Prostate gland (tissue), 2 donors: ENCODE data around the gene PSMC2. TPM values are rescaled to one million over a fixed set of nuclear protein-coding genes. Genes with fewer than 3 reads are reported as not detected.

ENCODE experiments used
- DNase-seq: peaks from one replicate; pipeline ENCODE4 v3.0.0-alpha.2; 2019; ENCODE audit warnings: low spot score
- H3K27ac ChIP-seq, 2 donors: fragments of 200-600 bp; sonication (generic); 2 replicates each; pipeline ENCODE4 v1.5.1; 2017 to 2019
- H3K27me3 ChIP-seq: fragments of 200-600 bp; sonication (generic); replicated peaks from 2 replicates; pipeline ENCODE4 v1.5.1; 2019; ENCODE audit not compliant: insufficient read depth
- H3K36me3 ChIP-seq, 2 donors: fragments of 200-600 bp; sonication (generic); 1 replicate in 1 of 2; 2 replicates in 1 of 2; pipeline versions ENCODE4 v1.5.1 to v1.8.1; 2017 to 2019
- H3K4me1 ChIP-seq: fragments of 200-600 bp; sonication (generic); replicated peaks from 2 replicates; pipeline ENCODE4 v1.5.1; 2019
- H3K4me3 ChIP-seq, 2 donors: fragments of 200-600 bp; sonication (generic); 2 replicates each; pipeline ENCODE4 v1.5.1; 2017 to 2019
- H3K9me3 ChIP-seq: fragments of 200-600 bp; sonication (generic); 2 replicates; pipeline ENCODE4 v1.5.1; 2017
- CTCF ChIP-seq, 4 experiments: fragments of 200-600 bp in 2 of 4; fragments of 450-650 bp in 2 of 4; sonication (generic) in 2 of 4; IDR thresholded peaks; 1 replicate in 3 of 4; 2 replicates in 1 of 4; pipeline ENCODE4 v1.5.1; 2016 to 2019; ENCODE audit warnings: antibody characterized with exemption in 4 of 4, mild to moderate bottlenecking in 2 of 4, moderate library complexity in 2 of 4
- POLR2A ChIP-seq: fragments of 450-650 bp; IDR thresholded peaks from one replicate; pipeline ENCODE4 v1.6.1; 2016; ENCODE audit warnings: antibody characterized with exemption, mild to moderate bottlenecking
- POLR2AphosphoS5 ChIP-seq: sonication (generic); formaldehyde crosslinking; IDR thresholded peaks from one replicate; pipeline ENCODE4 v1.6.1; 2017; ENCODE audit warnings: antibody characterized with exemption
- WGBS: methylation state at CpG from one replicate; pipeline ENCODE4 v1.1.5; 2018; 5-methylcytosine and 5-hydroxymethylcytosine counted together
- intact Hi-C: fragments of 100-400 bp; cut with DNase I; formaldehyde crosslinking; loops from one replicate; pipeline ENCODE4 v1.14.2; 2022
- total RNA-seq, 2 donors: library from RNA; depleted of rRNA; stranded (reverse); fragments of >200 nt; gene quantifications; one replicate each; pipeline ENCODE4 v1.1.0, GENCODE V29; 2016

Gene PSMC2
- total RNA-seq, 2 donors from 2014 or later, result 62.0 to 102 TPM

GRCh38 chr7:103336761-103337160 lies 10.7 kb upstream of the PSMC2 start:
- Histone ChIP-seq H3K9me3 (no peaks in the 10 kb centered on the region), H3K36me3 (peaks cover 0 to 7% of the 10 kb centered on the region in 2 donors), H3K4me1 (no peaks in the 10 kb centered on the region), H3K27ac (no peak overlapping the region), H3K4me3 (no peak overlapping the region), H3K27me3 (no peaks in the 10 kb centered on the region)
- WGBS, result 92% methylated on average over 2 of the region's 2 CpGs
- no peak for DNase-seq
- intact Hi-C loops, result no loop called here
- TF ChIP-seq POLR2AphosphoS5, result no peak
- TF ChIP-seq CTCF (IDR thresholded peaks at IDR 0.05), result no peak
- TF ChIP-seq POLR2A, result no peak

- WGBS, result 95% methylated on average over 2 of the region's 2 CpGs
- no peak for DNase-seq
- Histone ChIP-seq H3K27me3 (no peaks in the 10 kb centered on the region), H3K36me3 (peaks cover 0 to 7% of the 10 kb centered on the region in 2 donors), H3K4me3 (no peak overlapping the region), H3K27ac (no peak overlapping the region), H3K9me3 (no peaks in the 10 kb centered on the region), H3K4me1 (no peaks in the 10 kb centered on the region)
- intact Hi-C loops, result no loop called here
- TF ChIP-seq POLR2AphosphoS5 (no peak), CTCF (IDR thresholded peaks at IDR 0.05) (no peak), POLR2A (no peak)
Measured at GRCh38 chr7:103338864-103339263, 8.6 kb upstream of the PSMC2 start.

- H3K4me3 ChIP-seq, result no peak overlapping the region
- H3K27ac ChIP-seq, result no peak overlapping the region
- peaks cover 0 to 7% of the 10 kb centered on the region in 2 donors for H3K36me3 ChIP-seq
- H3K4me1 ChIP-seq, result no peaks in the 10 kb centered on the region
- no peak for TF ChIP-seq POLR2AphosphoS5
- no peak for TF ChIP-seq CTCF (IDR thresholded peaks at IDR 0.05)
- no peak for TF ChIP-seq POLR2A
- WGBS, result 77% methylated on average over 2 of the region's 2 CpGs
- H3K9me3 ChIP-seq, result no peaks in the 10 kb centered on the region
- H3K27me3 ChIP-seq, result no peaks in the 10 kb centered on the region
- no peak for DNase-seq
- intact Hi-C loops, result no loop called here
Measured at GRCh38 chr7:103341466-103341865, 6.0 kb upstream of the PSMC2 start.

- peak overlapping the region in 1 of 2 donors; percentile 63 for H3K27ac ChIP-seq
- H3K9me3 ChIP-seq, result no peaks in the 10 kb centered on the region
- H3K4me1 ChIP-seq, result no peaks in the 10 kb centered on the region
- intact Hi-C loops, result no loop called here
- peaks cover 0 to 7% of the 10 kb centered on the region in 2 donors for H3K36me3 ChIP-seq
- no peak for DNase-seq
- H3K4me3 ChIP-seq, result peak overlapping the region; percentile 64 to 88
- TF ChIP-seq POLR2AphosphoS5, result no peak
- TF ChIP-seq POLR2A, result no peak
- no peak for TF ChIP-seq CTCF (IDR thresholded peaks at IDR 0.05)
- no peaks in the 10 kb centered on the region for H3K27me3 ChIP-seq
Measured at GRCh38 chr7:103343332-103343731, 4.1 kb upstream of the PSMC2 start.

- under 1% methylated on average over 26 of the region's 26 CpGs for WGBS
- H3K27ac ChIP-seq, result peak overlapping the region; percentile 63 to 73
- H3K4me1 ChIP-seq, result peaks cover 1% of the 10 kb centered on the region
Measured at GRCh38 chr7:103343758-103344452, 3.5 kb upstream of the PSMC2 start.

More at GRCh38 chr7:103343758-103344452, 3.5 kb upstream of the PSMC2 start:
- H3K36me3 ChIP-seq, result peaks cover 0 to 7% of the 10 kb centered on the region in 2 donors
- H3K4me3 ChIP-seq, result peak overlapping the region; percentile 64 to 88
- no peaks in the 10 kb centered on the region for H3K27me3 ChIP-seq
- no peaks in the 10 kb centered on the region for H3K9me3 ChIP-seq
- intact Hi-C loops, result no loop called here
- no peak for DNase-seq
- TF ChIP-seq POLR2A (no peak), CTCF (IDR thresholded peaks at IDR 0.05) (no peak)
